HG03060 (cell line): ENCODE data around the gene FBXL15.

Experiments used
- ATAC-seq: cut with Tn5 transposase; IDR thresholded peaks from one replicate; pipeline ENCODE4 v1.9.1; 2021; ENCODE audit warnings: low read depth, moderate number of reproducible peaks; ENCODE audit not compliant: unreplicated experiment

The FBXL15 gene

GRCh38 chr10:102397222-102398171 is 23.1 kb upstream of the FBXL15 start:
- ATAC-seq: no peak

GRCh38 chr10:102398172-102399020 is 22.2 kb upstream of the FBXL15 start:
- no peak for ATAC-seq

GRCh38 chr10:102399217-102400021 is 21.2 kb upstream of the FBXL15 start:
- no peak for ATAC-seq

GRCh38 chr10:102400076-102400475 is 20.6 kb upstream of the FBXL15 start:
- no peak for ATAC-seq

- ATAC-seq: no peak
These were observed 19.9 kb upstream of the FBXL15 start for GRCh38 chr10:102400598-102401341.

- ATAC-seq: no peak
These were observed 19.3 kb upstream of the FBXL15 start for GRCh38 chr10:102401342-102401654.

- no peak for ATAC-seq
These were observed 18.7 kb upstream of the FBXL15 start for GRCh38 chr10:102401735-102402511.

- ATAC-seq: no peak
These were observed 18.1 kb upstream of the FBXL15 start for GRCh38 chr10:102402512-102402896.

- no peak for ATAC-seq
These were observed 17.5 kb upstream of the FBXL15 start for GRCh38 chr10:102403115-102403514.

GRCh38 chr10:102404361-102405107 is 16.1 kb upstream of the FBXL15 start:
- ATAC-seq: no peak

- ATAC-seq: no peak
These were observed 15.5 kb upstream of the FBXL15 start for GRCh38 chr10:102405108-102405571.

GRCh38 chr10:102405632-102406031 is 15.0 kb upstream of the FBXL15 start:
- ATAC-seq: no peak

- no peak for ATAC-seq
These were observed 13.8 kb upstream of the FBXL15 start for GRCh38 chr10:102406815-102407214.

- ATAC-seq: no peak
These were observed 13.1 kb upstream of the FBXL15 start for GRCh38 chr10:102407425-102408130.

- ATAC-seq: no peak
These were observed 12.4 kb upstream of the FBXL15 start for GRCh38 chr10:102408131-102408727.

- no peak for ATAC-seq
These were observed 11.7 kb upstream of the FBXL15 start for GRCh38 chr10:102408728-102409603.
